NCI-H1092 treated with DMSO at 0.1 percent for 48 hours (cell line): ENCODE results near the gene HPSE.
A peak's percentile ranks its signal among the peaks of the same experiment; 100 is the strongest.
"Not testable (repeated sequence)": the region's sequence is repeated elsewhere in the genome, so short reads cannot be mapped to it uniquely, and the experiment has no call there.

ENCODE experiments used
- DNase-seq: peaks from one replicate; lab custom pipeline; 2025; lab: John Stamatoyannopoulos, UW

HPSE gene

DNA sequence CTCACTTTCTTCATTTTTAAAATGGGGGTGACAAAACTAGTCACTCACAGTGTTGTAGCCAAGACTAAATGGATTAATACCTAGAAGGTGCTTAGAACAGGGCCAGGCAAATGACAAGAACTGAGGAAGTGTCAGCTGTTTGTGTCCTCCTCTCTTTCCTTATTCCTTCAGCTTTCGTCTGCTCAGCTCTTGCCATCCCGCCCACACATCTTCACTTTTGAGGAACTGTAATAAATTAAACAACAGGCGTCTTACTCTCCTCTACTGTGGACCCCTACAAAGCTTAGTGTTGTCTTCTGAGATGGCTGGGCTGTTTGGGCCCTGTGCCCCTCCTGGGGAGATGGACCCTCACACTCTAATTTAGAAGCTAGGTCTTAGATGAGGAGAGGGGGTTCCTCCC is 2.7 kb downstream of the HPSE start:
- no peak for DNase-seq

GRCh38 chr4:83329521-83330110 is 5.0 kb downstream of the HPSE start:
- no peak for DNase-seq

DNA sequence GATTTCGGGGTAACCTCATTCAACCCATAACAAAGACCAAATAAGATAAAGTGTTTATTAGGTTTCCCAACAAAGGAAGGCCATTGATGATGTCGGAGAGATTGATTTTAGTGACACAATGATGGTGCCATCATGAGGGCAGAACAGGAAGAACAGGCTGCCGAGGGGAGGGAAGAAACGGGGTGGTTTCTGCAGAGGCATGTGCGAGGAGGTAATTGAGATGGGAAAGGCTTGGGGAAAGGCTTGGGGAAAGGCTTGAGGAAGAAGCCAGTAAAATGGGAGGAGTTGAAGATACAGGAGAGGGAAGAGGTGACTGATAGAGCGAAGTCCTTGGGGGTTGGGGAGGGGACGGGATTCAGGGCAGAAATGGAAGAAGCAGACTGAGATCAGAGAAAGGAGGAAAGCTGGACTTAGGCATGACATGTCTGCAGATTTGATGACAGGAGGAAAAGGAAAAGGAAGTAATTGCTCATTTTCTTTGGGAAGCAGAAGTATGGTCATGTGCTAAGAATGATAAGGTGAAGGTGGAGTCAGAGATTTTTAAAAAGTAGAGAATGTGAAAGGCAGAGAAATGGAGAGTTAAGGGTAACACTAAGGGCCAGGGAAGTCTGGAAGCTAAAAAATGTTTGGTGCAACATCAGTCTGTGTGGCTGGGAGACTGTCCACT is 6.0 kb downstream of the HPSE start:
- no peak for DNase-seq

GRCh38 chr4:83326546-83326945 is 8.1 kb downstream of the HPSE start:
- no peak for DNase-seq

GRCh38 chr4:83325306-83325705 is 9.3 kb downstream of the HPSE start:
- DNase-seq = not testable (repeated sequence)

- DNase-seq = no peak
These were observed 11.5 kb downstream of the HPSE start for GRCh38 chr4:83323136-83323535.

GRCh38 chr4:83320548-83320947 is 14.1 kb downstream of the HPSE start:
- DNase-seq = no peak

DNA sequence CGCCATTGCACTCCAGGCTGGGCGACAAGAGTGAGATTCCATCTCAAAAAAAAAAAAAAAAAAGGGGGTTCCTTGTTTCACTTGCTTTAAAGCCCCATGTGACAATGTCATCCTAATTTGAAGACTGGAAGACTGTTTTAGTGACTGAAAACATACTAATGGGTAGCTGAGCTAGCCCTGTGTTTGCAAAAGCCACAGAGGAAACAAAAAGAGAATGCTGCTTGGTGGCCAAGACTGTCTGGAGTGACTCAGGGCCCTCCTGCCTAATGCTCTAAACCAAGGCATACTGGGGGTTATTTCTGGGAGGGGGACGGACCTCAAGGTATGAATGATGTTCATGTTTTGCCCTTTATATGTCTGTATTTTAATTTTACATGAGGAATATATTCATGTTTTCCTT is 16.0 kb downstream of the HPSE start:
- DNase-seq = no peak

DNA sequence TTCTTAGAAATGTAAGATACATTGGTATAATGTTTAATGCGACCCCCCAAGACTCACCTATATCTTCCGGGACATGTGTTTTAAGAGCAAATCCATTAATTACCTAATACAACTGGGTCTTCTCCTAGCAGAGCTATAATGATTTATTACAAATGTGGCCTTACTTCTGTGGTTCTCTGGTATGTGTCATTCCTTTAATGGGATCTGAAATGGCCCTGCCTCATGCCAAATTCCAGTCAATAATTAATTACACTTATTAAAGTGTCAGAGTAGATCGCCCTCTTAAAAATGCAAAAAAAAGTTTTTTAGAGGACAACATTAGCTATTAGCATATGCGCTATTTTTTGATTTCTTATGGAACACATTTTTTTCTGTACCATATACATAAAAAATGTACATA is 17.0 kb downstream of the HPSE start:
- no peak for DNase-seq

- DNase-seq = no peak
These were observed 18.0 kb downstream of the HPSE start for GRCh38 chr4:83316459-83317165.

GRCh38 chr4:83315341-83315870 is 19.2 kb downstream of the HPSE start:
- no peak for DNase-seq

DNA sequence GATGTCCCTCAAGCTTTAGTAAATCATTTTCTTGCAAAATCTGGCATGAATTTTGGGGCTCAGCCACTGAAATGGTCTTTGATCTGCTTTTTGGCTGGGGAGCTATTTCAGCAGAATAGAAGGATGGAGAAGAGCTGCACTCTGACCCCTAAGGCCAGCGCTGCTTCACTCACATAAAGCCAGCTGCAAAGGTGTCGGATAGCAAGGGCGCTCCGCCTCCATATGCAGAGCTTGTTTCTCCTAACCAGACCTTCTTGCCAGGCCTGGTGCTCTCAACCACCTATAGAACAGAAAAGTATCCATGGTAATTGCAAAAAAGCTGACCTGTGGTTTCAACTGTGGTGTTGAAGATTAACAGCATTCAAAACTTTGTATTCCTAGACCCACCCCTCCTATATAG is 26.0 kb downstream of the HPSE start:
- DNase-seq = no peak

DNA sequence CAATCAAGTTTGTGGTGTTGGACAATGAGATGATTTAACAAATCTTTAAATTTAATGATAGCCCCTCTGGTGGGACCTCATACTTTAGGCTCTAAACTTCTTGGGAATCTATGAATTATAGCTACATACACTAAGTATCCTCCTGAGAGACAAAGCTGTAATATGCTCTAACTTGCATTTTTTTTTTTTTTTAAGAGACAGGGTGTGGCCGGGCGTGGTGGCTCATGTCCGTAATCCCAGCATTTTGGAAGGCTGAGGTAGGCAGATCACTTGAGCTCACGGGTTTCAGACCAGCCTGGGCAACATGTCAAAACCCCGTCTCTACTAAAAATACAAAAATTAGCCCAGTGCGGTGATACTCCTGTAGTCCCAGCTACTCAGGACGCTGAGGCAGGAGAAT is 26.7 kb downstream of the HPSE start:
- no peak for DNase-seq

- DNase-seq = no peak
These were observed 29.5 kb downstream of the HPSE start for GRCh38 chr4:83305187-83305586.

- no peak for DNase-seq
These were observed 36.9 kb downstream of the HPSE start for GRCh38 chr4:83297548-83298260.

DNA sequence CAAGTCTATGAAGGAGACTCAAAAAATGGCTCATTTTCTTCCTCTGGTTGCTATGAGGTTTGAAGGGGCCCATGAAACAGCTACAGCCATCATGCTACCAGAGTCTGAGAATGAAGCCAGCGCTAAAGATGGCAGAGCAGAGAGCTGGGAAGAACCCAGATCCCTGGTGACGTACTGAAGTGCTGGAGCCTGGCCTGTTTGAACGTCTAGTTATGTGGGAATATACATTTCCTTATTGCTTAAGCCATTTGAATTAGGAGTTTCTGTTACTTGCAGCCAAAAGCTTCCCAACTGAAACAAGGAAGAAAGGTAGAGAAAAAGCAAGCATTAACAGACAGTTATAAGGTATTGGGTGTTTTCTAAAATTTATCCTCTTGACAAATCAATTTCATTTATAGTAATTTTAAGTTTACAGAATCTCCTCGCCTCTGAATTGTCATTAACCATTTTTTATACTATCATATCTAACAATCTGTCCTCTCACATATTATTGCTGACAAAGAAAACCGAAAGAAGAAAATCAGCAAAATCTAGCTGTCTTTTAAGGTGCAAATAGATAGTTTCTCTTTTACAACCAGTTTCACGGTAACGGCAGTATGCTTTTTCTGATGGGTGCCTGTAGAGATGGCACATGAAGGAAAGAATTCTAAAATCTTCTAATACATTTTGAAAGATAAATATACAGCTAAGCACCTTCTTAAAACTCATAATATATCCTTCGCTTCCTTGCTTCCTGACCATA is 41.2 kb downstream of the HPSE start:
- DNase-seq = no peak

DNA sequence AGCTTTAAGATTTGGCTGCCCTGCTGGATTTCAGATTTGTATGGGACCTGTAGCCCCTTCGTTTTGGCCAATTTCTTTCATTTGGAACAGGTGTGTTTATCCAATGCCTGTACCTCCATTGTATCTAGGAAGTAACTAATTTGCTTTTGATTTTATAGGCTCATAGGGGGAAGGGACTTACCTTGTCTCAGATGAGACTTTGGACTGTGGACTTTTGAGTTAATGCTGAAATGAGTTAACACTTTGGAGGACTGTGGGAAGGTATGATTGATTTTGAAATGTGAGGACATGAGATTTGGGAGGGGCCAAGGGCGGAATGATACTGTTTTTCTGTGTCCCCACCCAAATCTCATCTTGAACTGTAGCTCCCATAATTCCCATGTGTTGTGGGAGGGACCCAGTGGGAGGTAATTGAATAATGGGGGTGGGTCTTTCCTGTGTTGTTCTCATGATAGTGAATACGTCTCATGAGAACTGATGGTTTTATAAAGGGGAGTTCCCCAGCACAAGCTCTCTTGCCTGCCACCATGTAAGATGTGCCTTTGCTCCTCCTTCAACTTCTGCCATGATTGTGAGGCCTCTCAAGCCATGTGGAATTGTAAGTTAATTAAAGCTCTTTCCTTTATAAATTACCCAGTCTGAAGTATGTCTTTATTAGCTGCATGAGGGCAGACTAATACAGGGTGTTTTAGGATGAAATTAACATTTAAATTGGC is 44.4 kb downstream of the HPSE start:
- DNase-seq = not testable (repeated sequence)

- DNase-seq = not testable (repeated sequence)
These were observed 46.3 kb downstream of the HPSE start for GRCh38 chr4:83288381-83288780.

- peak; percentile 41 for DNase-seq
These were observed 49.6 kb downstream of the HPSE start for GRCh38 chr4:83285055-83285407.

GRCh38 chr4:83284193-83285054 is 50.2 kb downstream of the HPSE start, which contains the start of gene COQ2:
TSS of gene COQ2 (minus strand) at chr4:83284798. CDS start at chr4:83284764, 34 bp downstream.
- peak; percentile 92 for DNase-seq
